ENCODE data around the gene ATF3. TPM values are rescaled to one million over a fixed set of nuclear protein-coding genes. Genes with fewer than 3 reads are reported as not detected.

The ATF3 gene
- total RNA-seq, 1 donor from 2014 or later = 34.9 TPM

DNA sequence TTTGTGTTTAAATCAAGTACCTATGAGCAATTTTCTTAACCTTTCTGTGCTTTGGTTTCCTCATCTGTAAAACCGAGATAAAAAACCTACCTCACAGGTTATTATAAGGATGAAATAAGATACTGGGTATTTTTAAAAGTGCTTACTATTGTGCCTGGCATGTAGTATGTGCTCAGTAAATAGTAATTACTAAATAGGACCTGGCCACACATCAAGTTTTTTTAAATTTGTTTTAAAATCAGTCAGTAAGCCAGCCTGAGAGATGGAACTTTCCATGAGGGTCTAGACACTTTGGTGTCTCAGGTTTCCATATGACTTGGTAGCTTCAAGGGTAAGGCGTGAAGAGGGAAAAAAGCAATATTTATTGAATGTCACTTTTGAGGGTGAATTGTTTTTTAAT lies 7.0 kb upstream of the ATF3 start:
- intact Hi-C loops (cut with DNase I) = loop anchor here (10.0 kb wide), 1 partner anchor 127 kb away; no protein-coding TSS in a partner anchor
- TF ChIP-seq POLR2A (IDR thresholded peaks at IDR 0.05) (no peak), CTCF (IDR thresholded peaks at IDR 0.05) (no peak), POLR2AphosphoS5 (IDR thresholded peaks at IDR 0.05; ENCODE audit: insufficient read depth in 1 of 2, low read depth in 1 of 2) (no peak)
- H3K4me1 ChIP-seq = peaks cover 8% of the 10 kb centered on the region
- H3K36me3 ChIP-seq = no peaks in the 10 kb centered on the region
- H3K27me3 ChIP-seq = no peaks in the 10 kb centered on the region
- H3K27ac ChIP-seq = no peak overlapping the region
- H3K9me3 ChIP-seq = no peaks in the 10 kb centered on the region
- DNase-seq (ENCODE audit: extremely low spot score in 2 of 2) = no peak
- H3K4me3 ChIP-seq = no peak overlapping the region

DNA sequence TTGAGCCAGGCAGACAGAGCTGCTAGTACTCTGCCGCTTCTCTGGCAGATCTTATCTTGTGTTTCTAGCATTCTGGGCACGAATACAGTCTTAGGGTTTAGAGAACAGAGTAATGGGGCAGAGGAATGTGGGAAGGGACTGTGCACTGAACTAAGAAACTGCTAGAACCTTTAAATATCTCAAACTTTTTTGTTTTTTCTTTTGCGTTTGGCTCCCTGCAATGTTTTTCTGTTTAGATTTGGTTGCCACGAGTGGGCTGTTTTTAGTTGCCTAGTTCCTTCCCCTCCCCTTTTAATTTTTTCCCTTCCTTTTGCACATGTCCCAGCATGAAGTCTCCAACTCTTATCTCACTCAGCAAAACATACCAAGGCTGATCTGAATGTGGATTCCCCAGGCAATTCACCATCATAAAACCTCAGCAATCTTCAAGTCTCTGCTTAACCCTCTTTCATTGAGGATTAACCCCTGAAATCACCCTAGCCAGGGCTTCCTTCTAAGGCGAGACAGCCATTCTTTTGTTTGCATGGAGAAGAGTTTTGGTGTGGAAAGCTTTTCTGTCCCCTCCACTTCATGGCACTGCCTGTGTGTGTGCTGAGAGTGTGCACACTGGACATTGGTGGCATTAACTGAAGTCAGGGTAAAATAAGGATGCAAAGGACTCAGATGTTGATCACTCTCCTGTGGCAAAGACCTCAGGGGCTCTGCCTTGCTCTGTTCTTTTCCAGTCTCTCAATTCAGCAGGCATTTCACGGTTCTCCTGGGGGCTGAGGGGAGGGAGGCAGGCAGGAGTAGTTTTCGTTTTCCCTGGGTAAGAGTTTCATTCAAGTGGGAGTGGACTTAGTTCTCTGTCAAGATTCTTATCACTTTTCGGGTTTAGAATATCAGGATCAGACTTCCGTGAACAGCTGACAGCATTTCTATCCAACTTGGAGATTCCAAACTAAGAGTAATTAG lies 2.8 kb upstream of the ATF3 start:
- H3K4me1 ChIP-seq = peaks cover 39% of the 10 kb centered on the region
- no peaks in the 10 kb centered on the region for H3K27me3 ChIP-seq
- TF ChIP-seq CTCF (IDR thresholded peaks at IDR 0.05) (no peak), POLR2AphosphoS5 (IDR thresholded peaks at IDR 0.05; ENCODE audit: insufficient read depth in 1 of 2, low read depth in 1 of 2) (no peak), POLR2A (IDR thresholded peaks at IDR 0.05) (no peak)
- peak overlapping the region; percentile 99 for H3K27ac ChIP-seq
- no peak for DNase-seq (ENCODE audit: extremely low spot score in 2 of 2)
- H3K4me3 ChIP-seq = no peak overlapping the region
- intact Hi-C loops (cut with DNase I) = loop anchor here (2.0 to 10.0 kb wide), 2 partner anchors 47 to 131 kb away; no protein-coding TSS in a partner anchor
- H3K36me3 ChIP-seq = no peaks in the 10 kb centered on the region
- no peaks in the 10 kb centered on the region for H3K9me3 ChIP-seq

GRCh38 chr1:212606395-212607205 lies 2.0 kb upstream of the ATF3 start:
- TF ChIP-seq POLR2A (IDR thresholded peaks at IDR 0.05) (peak in 1 of 2 donors; percentile 27), CTCF (IDR thresholded peaks at IDR 0.05) (no peak), POLR2AphosphoS5 (IDR thresholded peaks at IDR 0.05; ENCODE audit: insufficient read depth in 1 of 2, low read depth in 1 of 2) (peak in 1 of 2 donors; percentile 80)
- intact Hi-C loops (cut with DNase I) = loop anchor here (2.0 to 10.0 kb wide), 2 partner anchors 48 to 132 kb away; no protein-coding TSS in a partner anchor
- H3K4me3 ChIP-seq = peak overlapping the region; percentile 78 to 82
- DNase-seq (ENCODE audit: extremely low spot score in 2 of 2) = no peak
- no peaks in the 10 kb centered on the region for H3K27me3 ChIP-seq
- H3K4me1 ChIP-seq = peaks cover 44% of the 10 kb centered on the region
- H3K36me3 ChIP-seq = no peaks in the 10 kb centered on the region
- no peaks in the 10 kb centered on the region for H3K9me3 ChIP-seq
- H3K27ac ChIP-seq = peak overlapping the region; percentile 99

- Histone ChIP-seq H3K27ac (peak overlapping the region; percentile 99), H3K4me1 (peaks cover 44% of the 10 kb centered on the region), H3K4me3 (peak overlapping the region; percentile 78 to 82), H3K36me3 (no peaks in the 10 kb centered on the region), H3K27me3 (no peaks in the 10 kb centered on the region), H3K9me3 (no peaks in the 10 kb centered on the region)
- TF ChIP-seq POLR2AphosphoS5 (IDR thresholded peaks at IDR 0.05; ENCODE audit: insufficient read depth in 1 of 2, low read depth in 1 of 2) (peak in 1 of 2 donors; percentile 21), CTCF (IDR thresholded peaks at IDR 0.05) (no peak), POLR2A (IDR thresholded peaks at IDR 0.05) (no peak)
- intact Hi-C loops (cut with DNase I) = loop anchor here (2.0 to 10.0 kb wide), 2 partner anchors 49 to 133 kb away; no protein-coding TSS in a partner anchor
- no peak for DNase-seq (ENCODE audit: extremely low spot score in 2 of 2)
Observed at GRCh38 chr1:212607206-212607912, 1.2 kb upstream of the ATF3 start.

Data from vagina (tissue), 2 donors.